NB4 (cell line): ENCODE data around the gene PCK1.
A peak's percentile ranks its signal among the peaks of the same experiment; 100 is the strongest.

Experiments used
- CTCF ChIP-seq: IDR thresholded peaks from one replicate; pipeline ENCODE4 v1.5.1; 2012; ENCODE audit warnings: low read depth, low read length
- POLR2A ChIP-seq: IDR thresholded peaks from 2 replicates; pipeline ENCODE4 v1.6.1; 2011; ENCODE audit warnings: mild to moderate bottlenecking; ENCODE audit not compliant: insufficient read length; ENCODE audit errors: extremely low read depth
- TF ChIP-seq, protein P1 (sequence below): IDR thresholded peaks from 2 replicates; pipeline ENCODE4 v1.6.1; 2011; ENCODE audit warnings: low read depth, low read length

- peak; percentile 32 for TF ChIP-seq CTCF
- TF ChIP-seq POLR2A: no peak
- TF ChIP-seq, protein P1, sequence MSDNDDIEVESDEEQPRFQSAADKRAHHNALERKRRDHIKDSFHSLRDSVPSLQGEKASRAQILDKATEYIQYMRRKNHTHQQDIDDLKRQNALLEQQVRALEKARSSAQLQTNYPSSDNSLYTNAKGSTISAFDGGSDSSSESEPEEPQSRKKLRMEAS: no peak
Measured at GRCh38 chr20:57609842-57610167, 48.9 kb downstream of the PCK1 start.
